Loucy (cell line): ENCODE measurements around the gene LRRC26.
"Not testable (repeated sequence)": the region's sequence is repeated elsewhere in the genome, so short reads cannot be mapped to it uniquely, and the experiment has no call there.

ENCODE experiments used
- H2AFZ ChIP-seq: fragments of 200-600 bp; sonication (generic); 2 replicates; pipeline ENCODE4 v1.6.0; 2016; ENCODE audit warnings: antibody characterized with exemption, mild to moderate bottlenecking, low read length, moderate library complexity
- H3F3A ChIP-seq: fragments of 200-600 bp; 2 replicates; pipeline ENCODE4 v1.6.0; 2016; ENCODE audit warnings: antibody characterized with exemption, low read depth, mild to moderate bottlenecking
- H3K27me3 ChIP-seq: fragments of 200-600 bp; sonication (generic); 2 replicates; pipeline ENCODE4 v1.6.1; 2014; ENCODE audit warnings: low read length, mild to moderate bottlenecking; ENCODE audit not compliant: insufficient read depth, poor library complexity, severe bottlenecking
- H3K36me3 ChIP-seq: fragments of 200-600 bp; sonication (generic); 2 replicates; pipeline ENCODE4 v1.6.1; 2016; ENCODE audit warnings: low read length; ENCODE audit not compliant: insufficient read depth
- H3K4me1 ChIP-seq: fragments of 200-600 bp; sonication (generic); 2 replicates; pipeline ENCODE4 v1.5.1; 2014; ENCODE audit warnings: low read length, mild to moderate bottlenecking; ENCODE audit not compliant: insufficient read depth, poor library complexity, severe bottlenecking
- H3K4me2 ChIP-seq: fragments of 200-600 bp; sonication (generic); 2 replicates; pipeline ENCODE4 v1.6.0; 2014; ENCODE audit warnings: antibody characterized with exemption, low read length, low read depth, mild to moderate bottlenecking; ENCODE audit not compliant: poor library complexity, severe bottlenecking
- H3K4me3 ChIP-seq: fragments of 200-600 bp; sonication (generic); 2 replicates; pipeline ENCODE4 v1.5.1; 2014; ENCODE audit warnings: low read length, mild to moderate bottlenecking, mixed read lengths; ENCODE audit not compliant: poor library complexity, severe bottlenecking
- H3K79me2 ChIP-seq: fragments of 200-600 bp; sonication (generic); 2 replicates; pipeline ENCODE4 v1.6.1; 2014; ENCODE audit warnings: low read length; ENCODE audit not compliant: insufficient read depth
- H3K9ac ChIP-seq: fragments of 200-600 bp; sonication (generic); 2 replicates; pipeline ENCODE4 v1.6.0; 2014; ENCODE audit warnings: mild to moderate bottlenecking, low read depth, low read length, moderate library complexity; ENCODE audit not compliant: poor library complexity, severe bottlenecking
- H3K9me2 ChIP-seq: fragments of 200-600 bp; sonication (generic); replicated peaks from 2 replicates; pipeline ENCODE4 v1.6.1; 2016; ENCODE audit warnings: low read depth, low read length, mixed read lengths
- H3K9me3 ChIP-seq: fragments of 200-600 bp; sonication (generic); 2 replicates; pipeline ENCODE4 v1.6.1; 2014; ENCODE audit warnings: mild to moderate bottlenecking, antibody characterized with exemption, low read length, low read depth; ENCODE audit not compliant: insufficient read depth
- H4K20me1 ChIP-seq: fragments of 200-600 bp; sonication (generic); 2 replicates; pipeline ENCODE4 v1.6.0; 2014; ENCODE audit warnings: antibody characterized with exemption, low read length, mild to moderate bottlenecking; ENCODE audit not compliant: insufficient read depth, poor library complexity, severe bottlenecking
- EZH2phosphoT487 ChIP-seq: fragments of 200-600 bp; IDR thresholded peaks from 2 replicates; pipeline ENCODE4 v1.6.1; 2018; ENCODE audit warnings: antibody characterized with exemption, mild to moderate bottlenecking, moderate library complexity, borderline replicate concordance
- TF ChIP-seq, protein P1 (sequence below): fragments of 200-600 bp; sonication (generic); conservative IDR thresholded peaks from 2 replicates; pipeline ENCODE4 v1.5.1; 2014; ENCODE audit warnings: mild to moderate bottlenecking, antibody characterized with exemption, low read length

Gene LRRC26

DNA sequence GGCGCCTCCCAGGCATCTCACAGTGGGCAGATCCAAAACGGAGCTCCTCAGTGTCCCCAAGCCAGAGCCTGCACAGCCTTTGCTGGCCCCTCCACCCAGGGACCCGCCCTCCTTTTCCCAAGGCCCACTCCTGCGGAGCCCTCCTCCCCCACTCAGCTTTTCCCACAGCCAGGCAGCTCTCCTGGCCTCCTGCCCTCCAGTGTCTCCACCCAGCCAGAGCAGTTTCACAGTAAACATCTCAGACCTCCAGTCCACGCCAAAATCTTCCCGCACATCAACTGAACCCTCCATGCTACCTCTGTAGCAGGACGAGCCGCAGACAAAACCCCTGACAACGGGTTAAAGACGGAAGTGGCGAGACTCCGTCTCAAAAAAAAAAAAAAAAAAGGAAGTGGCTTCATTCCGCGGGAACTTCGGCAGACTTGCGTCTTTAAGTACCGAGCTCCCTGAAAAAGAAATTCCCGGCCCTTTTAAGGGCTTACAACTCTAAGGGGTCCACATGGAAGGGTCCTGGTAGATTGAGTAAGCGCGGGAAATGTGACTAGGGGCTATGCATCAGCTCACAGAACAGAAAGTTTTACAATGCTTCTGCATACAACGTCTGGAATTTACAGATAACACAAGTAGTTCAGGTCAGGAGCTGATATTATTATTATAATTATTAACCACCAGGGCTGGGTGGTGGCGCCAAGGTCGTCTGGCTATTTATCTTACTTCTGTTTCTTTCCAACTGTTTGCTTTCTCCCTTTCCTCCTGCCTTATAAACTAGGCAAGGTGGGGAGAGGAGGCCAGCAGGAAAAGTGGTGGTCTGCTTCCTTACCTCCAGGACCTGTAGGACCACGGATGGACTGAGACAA lies 42.3 kb downstream of the LRRC26 start:
- Histone ChIP-seq H3K9me3 (no peaks in the 10 kb centered on the region), H3K4me3 (peak overlapping the region; percentile 85), H3F3A (peaks cover 11% of the 10 kb centered on the region), H3K4me1 (peaks cover 26% of the 10 kb centered on the region), H3K36me3 (no peaks in the 10 kb centered on the region), H3K27me3 (no peaks in the 10 kb centered on the region), H3K9ac (peak overlapping the region; percentile 95), H3K79me2 (peaks cover 28% of the 10 kb centered on the region), H3K9me2 (no peaks in the 10 kb centered on the region), H3K4me2 (peak overlapping the region; percentile 100), H2AFZ (peak overlapping the region; percentile 92), H4K20me1 (no peaks in the 10 kb centered on the region)
- TF ChIP-seq EZH2phosphoT487, result no peak
- TF ChIP-seq, protein P1, sequence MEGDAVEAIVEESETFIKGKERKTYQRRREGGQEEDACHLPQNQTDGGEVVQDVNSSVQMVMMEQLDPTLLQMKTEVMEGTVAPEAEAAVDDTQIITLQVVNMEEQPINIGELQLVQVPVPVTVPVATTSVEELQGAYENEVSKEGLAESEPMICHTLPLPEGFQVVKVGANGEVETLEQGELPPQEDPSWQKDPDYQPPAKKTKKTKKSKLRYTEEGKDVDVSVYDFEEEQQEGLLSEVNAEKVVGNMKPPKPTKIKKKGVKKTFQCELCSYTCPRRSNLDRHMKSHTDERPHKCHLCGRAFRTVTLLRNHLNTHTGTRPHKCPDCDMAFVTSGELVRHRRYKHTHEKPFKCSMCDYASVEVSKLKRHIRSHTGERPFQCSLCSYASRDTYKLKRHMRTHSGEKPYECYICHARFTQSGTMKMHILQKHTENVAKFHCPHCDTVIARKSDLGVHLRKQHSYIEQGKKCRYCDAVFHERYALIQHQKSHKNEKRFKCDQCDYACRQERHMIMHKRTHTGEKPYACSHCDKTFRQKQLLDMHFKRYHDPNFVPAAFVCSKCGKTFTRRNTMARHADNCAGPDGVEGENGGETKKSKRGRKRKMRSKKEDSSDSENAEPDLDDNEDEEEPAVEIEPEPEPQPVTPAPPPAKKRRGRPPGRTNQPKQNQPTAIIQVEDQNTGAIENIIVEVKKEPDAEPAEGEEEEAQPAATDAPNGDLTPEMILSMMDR, result no peak

GRCh38 chr9:137126786-137127185 lies 43.1 kb downstream of the LRRC26 start:
- TF ChIP-seq EZH2phosphoT487, result no peak
- TF ChIP-seq, protein P1, result no peak
- peaks cover 28% of the 10 kb centered on the region for H3K79me2 ChIP-seq
- no peaks in the 10 kb centered on the region for H3K9me3 ChIP-seq
- peaks cover 11% of the 10 kb centered on the region for H3F3A ChIP-seq
- no peaks in the 10 kb centered on the region for H3K27me3 ChIP-seq
- peak overlapping the region; percentile 85 for H3K4me3 ChIP-seq
- H3K9me2 ChIP-seq, result no peaks in the 10 kb centered on the region
- H3K36me3 ChIP-seq, result no peaks in the 10 kb centered on the region
- H4K20me1 ChIP-seq, result no peaks in the 10 kb centered on the region
- H3K9ac ChIP-seq, result peak overlapping the region; percentile 95
- H3K4me2 ChIP-seq, result peak overlapping the region; percentile 100
- peaks cover 26% of the 10 kb centered on the region for H3K4me1 ChIP-seq
- H2AFZ ChIP-seq, result peak overlapping the region; percentile 92; the same call in 1 of the 2 replicates

DNA sequence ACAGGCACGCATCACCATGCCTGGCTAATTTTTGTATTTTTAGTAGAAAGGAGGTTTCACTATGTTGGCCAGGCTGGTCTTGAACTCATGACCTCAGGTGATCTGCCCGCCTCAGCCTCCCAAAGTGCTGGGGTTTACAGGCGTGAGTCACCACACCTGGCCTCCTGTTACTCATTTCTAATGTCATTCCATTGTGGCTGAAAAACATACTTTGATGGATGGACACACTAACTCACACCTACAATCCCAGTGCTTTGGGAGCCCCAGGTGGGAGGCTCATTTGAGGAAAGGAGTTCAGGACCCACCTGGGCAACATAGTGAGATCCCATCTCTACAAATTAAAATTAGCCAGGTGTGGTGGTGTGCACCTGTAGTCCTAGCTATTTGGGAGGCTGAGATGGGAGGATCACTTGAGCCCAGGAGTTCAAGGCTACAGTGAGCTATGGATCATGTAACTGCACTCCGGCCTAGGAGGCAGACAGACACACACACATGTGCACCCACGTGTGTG lies 45.8 kb downstream of the LRRC26 start:
- not testable (repeated sequence) for H3K36me3 ChIP-seq, H3K9me3 ChIP-seq, H4K20me1 ChIP-seq, H3K9me2 ChIP-seq, H3K4me3 ChIP-seq, H3F3A ChIP-seq, H3K4me2 ChIP-seq, H2AFZ ChIP-seq, H3K9ac ChIP-seq, H3K27me3 ChIP-seq
- H3K4me1 ChIP-seq, result peaks cover 22% of the 10 kb centered on the region
- peaks cover 23% of the 10 kb centered on the region for H3K79me2 ChIP-seq

DNA sequence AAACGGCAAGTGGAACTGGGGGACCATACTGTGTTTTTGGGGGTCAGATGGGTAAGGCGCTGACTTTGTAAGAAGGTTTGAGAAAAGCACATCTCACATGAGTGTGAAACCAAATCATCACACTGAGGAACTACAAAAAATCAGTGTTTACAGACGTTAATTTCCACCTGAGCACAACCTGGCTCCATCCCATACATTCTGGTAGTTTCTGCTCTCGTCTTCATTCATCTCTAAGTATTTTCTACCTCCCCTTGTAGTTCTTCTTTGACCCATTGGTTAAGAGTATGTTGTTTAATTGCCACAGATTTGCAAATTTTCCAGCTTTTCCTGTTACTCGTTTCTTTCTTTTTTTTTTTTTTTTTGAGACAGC lies 46.4 kb downstream of the LRRC26 start:
- Histone ChIP-seq H3K9ac (no peak overlapping the region), H3K4me1 (peaks cover 19% of the 10 kb centered on the region), H2AFZ (no peak overlapping the region), H3K4me2 (no peak overlapping the region), H3K79me2 (peaks cover 17% of the 10 kb centered on the region), H3K36me3 (no peaks in the 10 kb centered on the region), H3K9me2 (no peaks in the 10 kb centered on the region), H3K27me3 (no peaks in the 10 kb centered on the region), H3K4me3 (no peak overlapping the region), H4K20me1 (no peaks in the 10 kb centered on the region), H3F3A (peaks cover 3% of the 10 kb centered on the region), H3K9me3 (no peaks in the 10 kb centered on the region)
- TF ChIP-seq EZH2phosphoT487, result no peak
- TF ChIP-seq, protein P1, result no peak

- not testable (repeated sequence) for H3F3A ChIP-seq, H3K4me3 ChIP-seq, H3K36me3 ChIP-seq, H3K9me3 ChIP-seq, H3K4me2 ChIP-seq, H3K9me2 ChIP-seq, H2AFZ ChIP-seq, H4K20me1 ChIP-seq, H3K27me3 ChIP-seq
- Histone ChIP-seq H3K9ac (peak overlapping the region; percentile 1), H3K4me1 (peaks cover 14% of the 10 kb centered on the region), H3K79me2 (peaks cover 12% of the 10 kb centered on the region)
Measured at GRCh38 chr9:137122796-137123467, 46.9 kb downstream of the LRRC26 start.
